Measurements from ENCODE around the gene LY6G5C. TPM values are rescaled to one million over a fixed set of nuclear protein-coding genes. Genes with fewer than 3 reads are reported as not detected.

LY6G5C gene
- total and polyA plus RNA-seq, 2 of the 13 experiments (the other 11 are each of a cell fraction or from before 2014, with no cell fraction given), result 0.33 to 0.55 TPM

DNA sequence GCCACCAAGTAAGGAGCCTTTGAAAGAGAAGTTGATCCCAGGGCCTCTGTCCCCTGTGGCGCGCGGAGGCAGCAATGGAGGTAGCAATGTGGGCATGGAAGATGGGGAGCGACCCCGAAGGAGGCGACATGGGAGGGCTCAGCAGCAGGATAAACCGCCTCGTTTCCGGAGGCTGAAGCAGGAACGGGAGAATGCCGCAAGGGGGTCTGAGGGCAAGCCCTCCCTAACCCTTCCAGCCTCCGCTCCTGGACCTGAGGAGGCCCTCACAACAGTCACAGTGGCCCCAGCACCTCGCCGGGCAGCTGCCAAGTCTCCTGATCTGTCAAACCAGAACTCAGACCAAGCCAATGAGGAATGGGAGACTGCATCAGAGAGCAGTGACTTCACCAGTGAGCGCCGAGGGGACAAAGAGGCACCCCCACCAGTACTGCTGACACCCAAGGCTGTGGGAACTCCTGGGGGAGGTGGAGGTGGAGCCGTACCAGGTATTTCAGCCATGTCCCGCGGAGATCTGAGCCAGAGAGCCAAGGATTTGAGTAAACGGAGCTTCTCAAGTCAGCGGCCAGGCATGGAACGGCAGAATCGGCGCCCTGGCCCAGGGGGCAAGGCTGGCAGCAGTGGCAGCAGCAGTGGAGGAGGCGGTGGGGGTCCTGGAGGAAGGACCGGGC, 48.5 kb downstream of the LY6G5C start:
- no peaks in the 10 kb centered on the region for H3K9me3 ChIP-seq (ENCODE audit: low read length)
- 97% methylated on average over 26 of the region's 26 CpGs for WGBS (ENCODE audit: low lambda C conversion rate)
- H2AFZ ChIP-seq (ENCODE audit: low read length), result no peak overlapping the region
- BruUV-seq (replicated peaks), result no TSS peak
- no peaks in the 10 kb centered on the region for H3K79me2 ChIP-seq (ENCODE audit: insufficient read depth, low read length)
- H3K27ac ChIP-seq (ENCODE audit: extremely low read length, insufficient read depth, low read length), result no peak overlapping the region
- ATAC-seq (no peak), FAIRE-seq (no peak), DNase-seq (ENCODE audit: low spot score) (no peak)
- POLR2A ChIA-PET, result interaction anchor here (0.6 to 2.4 kb wide), 4 partner anchors 11 to 201 kb away, joined by 4 to 9 read pairs (median 5); partner anchors contain the start of genes C6orf47 and PRRC2A
- no peak overlapping the region for H3K4me3 ChIP-seq (replicated peaks in 1 of 3; ENCODE audit: insufficient read depth in 1 of 3, low read depth in 2 of 3, low read length in 3 of 3)
- in situ Hi-C loops (cut with HindIII; ENCODE audit: extremely low pct_ligation_motif_present, low pct_unique_long_range_greater_than_20kb), result no loop called here
- H3K36me3 ChIP-seq (replicated peaks in 1 of 2; ENCODE audit: control insufficient read depth in 1 of 2, insufficient read depth in 2 of 2, low read length in 2 of 2), result peaks cover 70 to 99% of the 10 kb centered on the region in 2 experiments
- H3K9ac ChIP-seq (ENCODE audit: insufficient read depth, low read depth, low read length), result no peak overlapping the region
- H4K20me1 ChIP-seq (ENCODE audit: insufficient read depth, low read length), result no peaks in the 10 kb centered on the region
- intact Hi-C loops (cut with micrococcal nuclease; ENCODE audit: unreplicated experiment), result no loop called here
- no peaks in the 10 kb centered on the region for H3K4me1 ChIP-seq (ENCODE audit: insufficient read depth, low read length)
- no peaks in the 10 kb centered on the region for H3K27me3 ChIP-seq (ENCODE audit: control insufficient read depth in 1 of 2, insufficient read depth in 2 of 2, low read length in 2 of 2)
- CTCF ChIA-PET (ENCODE audit: low intra/inter-chr PET ratio, low total read pairs), result no interaction called here
- H3K4me2 ChIP-seq (ENCODE audit: low read depth, low read length), result no peak overlapping the region
- TF ChIP-seq, protein P1, sequence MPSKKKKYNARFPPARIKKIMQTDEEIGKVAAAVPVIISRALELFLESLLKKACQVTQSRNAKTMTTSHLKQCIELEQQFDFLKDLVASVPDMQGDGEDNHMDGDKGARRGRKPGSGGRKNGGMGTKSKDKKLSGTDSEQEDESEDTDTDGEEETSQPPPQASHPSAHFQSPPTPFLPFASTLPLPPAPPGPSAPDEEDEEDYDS (CRISPR knock-in tag; IDR thresholded peaks at IDR 0.05), result no peak
- TF ChIP-seq ZNF274 (CRISPR knock-in tag; IDR thresholded peaks at IDR 0.05), result peak; percentile 66; the same call in 1 of the 2 replicates
- TF ChIP-seq CCAR2 (optimal IDR thresholded peaks at IDR 0.05; ENCODE audit: low read depth, low read length), result no peak
- no peak for TF ChIP-seq MAFF (IDR thresholded peaks at IDR 0.05; ENCODE audit: low read depth, low read length)
- no peak for TF ChIP-seq TCF7L2 (IDR thresholded peaks at IDR 0.05; ENCODE audit: low read depth, low read length)
- peak; percentile 13 for TF ChIP-seq TEAD3 (CRISPR knock-in tag; optimal IDR thresholded peaks at IDR 0.05; ENCODE audit: borderline replicate concordance)
- TF ChIP-seq TBL1XR1 (IDR thresholded peaks at IDR 0.05; ENCODE audit: borderline replicate concordance, low read length, partially characterized antibody), result no peak
- TF ChIP-seq ZNF136 (CRISPR knock-in tag; IDR thresholded peaks at IDR 0.05; ENCODE audit: low read depth), result no peak
- no peak for TF ChIP-seq MEIS1 (CRISPR knock-in tag; IDR thresholded peaks at IDR 0.05; ENCODE audit: borderline replicate concordance)
- TF ChIP-seq ETV6 (CRISPR knock-in tag; conservative IDR thresholded peaks at IDR 0.05), result no peak
- peak; percentile 50; the same call in 1 of the 2 replicates for TF ChIP-seq RBFOX2 (IDR thresholded peaks at IDR 0.05; ENCODE audit: low read depth, low read length)
- TF ChIP-seq PAX8 (CRISPR knock-in tag; IDR thresholded peaks at IDR 0.05; ENCODE audit: borderline replicate concordance), result no peak
- TF ChIP-seq ASH2L (IDR thresholded peaks at IDR 0.05; ENCODE audit: insufficient read length, low read depth, low read length), result no peak
- TF ChIP-seq ZNF607 (CRISPR knock-in tag; IDR thresholded peaks at IDR 0.05; ENCODE audit: borderline replicate concordance), result 0 out of 2 replicates have a peak, but pooled peaks have one; percentile 52
- TF ChIP-seq, protein P2, sequence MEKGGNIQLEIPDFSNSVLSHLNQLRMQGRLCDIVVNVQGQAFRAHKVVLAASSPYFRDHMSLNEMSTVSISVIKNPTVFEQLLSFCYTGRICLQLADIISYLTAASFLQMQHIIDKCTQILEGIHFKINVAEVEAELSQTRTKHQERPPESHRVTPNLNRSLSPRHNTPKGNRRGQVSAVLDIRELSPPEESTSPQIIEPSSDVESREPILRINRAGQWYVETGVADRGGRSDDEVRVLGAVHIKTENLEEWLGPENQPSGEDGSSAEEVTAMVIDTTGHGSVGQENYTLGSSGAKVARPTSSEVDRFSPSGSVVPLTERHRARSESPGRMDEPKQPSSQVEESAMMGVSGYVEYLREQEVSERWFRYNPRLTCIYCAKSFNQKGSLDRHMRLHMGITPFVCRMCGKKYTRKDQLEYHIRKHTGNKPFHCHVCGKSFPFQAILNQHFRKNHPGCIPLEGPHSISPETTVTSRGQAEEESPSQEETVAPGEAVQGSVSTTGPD (CRISPR knock-in tag; IDR thresholded peaks at IDR 0.05), result no peak
- TF ChIP-seq ZNF256 (CRISPR knock-in tag; conservative IDR thresholded peaks at IDR 0.05), result no peak
- peak; percentile 32; the same call in 1 of the 2 replicates for TF ChIP-seq BORCS8-MEF2B (CRISPR knock-in tag; IDR thresholded peaks at IDR 0.05)
- TF ChIP-seq SIN3A (IDR thresholded peaks at IDR 0.05; ENCODE audit: borderline replicate concordance, low read depth, low read length), result no peak
- TF ChIP-seq GLI4 (CRISPR knock-in tag; IDR thresholded peaks at IDR 0.05; ENCODE audit: borderline replicate concordance), result no peak
- 0 out of 2 replicates have a peak, but pooled peaks have one; percentile 58 for TF ChIP-seq ATF7-NPFF (CRISPR knock-in tag; IDR thresholded peaks at IDR 0.05; ENCODE audit: low read depth)
- peak; percentile 95 for TF ChIP-seq ZC3H13 (CRISPR knock-in tag; IDR thresholded peaks at IDR 0.05)
- peak; percentile 98 for TF ChIP-seq AGO2 (optimal IDR thresholded peaks at IDR 0.05; ENCODE audit: low read depth, low read length)
- peak; percentile 59; the same call in 1 of the 2 replicates for TF ChIP-seq PAF1 (CRISPR knock-in tag; IDR thresholded peaks at IDR 0.05)
- no peak for TF ChIP-seq ZNF619 (CRISPR knock-in tag; IDR thresholded peaks at IDR 0.05)
- no peak for TF ChIP-seq YY1 (IDR thresholded peaks at IDR 0.05; ENCODE audit: insufficient read depth, insufficient replicate concordance, low read depth, low read length)
